ENCODE results near the gene RASGRP1.

- TF ChIP-seq CTCF (IDR thresholded peaks at IDR 0.05) (no peak), POLR2A (IDR thresholded peaks at IDR 0.05) (no peak)
Measured at GRCh38 chr15:38555686-38556334, 8.8 kb downstream of the RASGRP1 start.
